HCT116 (cell line): Measurements from ENCODE around the gene LENG9.

Source experiments
- CEBPB ChIP-seq: IDR thresholded peaks from 2 replicates; pipeline ENCODE4 v1.6.1; 2012; ENCODE audit warnings: low read depth
- RAD21 ChIP-seq: IDR thresholded peaks from 2 replicates; pipeline ENCODE4 v1.6.1; 2012; ENCODE audit warnings: low read depth, mild to moderate bottlenecking
- SIN3A ChIP-seq: IDR thresholded peaks from 2 replicates; pipeline ENCODE4 v1.6.1; 2012; ENCODE audit warnings: low read depth
- TF ChIP-seq, protein P1 (sequence below), 3 experiments: fragments of 200-600 bp in 1 of 3; sonication (generic) in 1 of 3; IDR thresholded peaks in 2 of 3; conservative IDR thresholded peaks in 1 of 3; 2 replicates each; pipeline ENCODE4 v1.5.1; 2012 to 2017; ENCODE audit warnings: low read depth in 2 of 3, low read length in 2 of 3, antibody characterized with exemption in 1 of 3, borderline replicate concordance in 1 of 3, control low read depth in 1 of 3, mild to moderate bottlenecking in 1 of 3, mixed read lengths in 1 of 3, mixed run types in 1 of 3, moderate library complexity in 1 of 3; ENCODE audit not compliant: insufficient read depth in 1 of 3
- TF ChIP-seq, protein P2 (sequence below): IDR thresholded peaks from 2 replicates; pipeline ENCODE4 v1.6.1; 2012; ENCODE audit warnings: low read depth
- TF ChIP-seq, protein P3 (sequence below): IDR thresholded peaks from 2 replicates; pipeline ENCODE4 v1.6.1; 2012

DNA sequence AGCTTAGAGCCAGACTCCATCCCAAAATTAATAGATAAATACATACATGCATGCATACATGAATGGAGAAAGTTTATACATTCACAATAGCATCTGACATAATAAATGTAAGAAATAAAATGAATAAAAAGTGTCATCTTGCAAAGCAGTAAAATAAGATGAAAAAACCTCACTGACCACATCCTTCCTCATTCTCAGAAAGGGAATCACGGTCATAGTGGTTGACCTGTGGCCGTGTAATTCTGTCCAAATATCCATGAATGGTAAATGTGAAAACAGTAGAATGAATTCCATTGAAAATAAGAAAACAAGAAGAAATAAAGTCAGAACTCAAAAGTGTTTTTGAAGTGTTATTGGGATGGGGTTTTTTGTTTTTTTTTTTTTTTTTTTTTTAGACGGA is 19.3 kb upstream of the LENG9 start:
- TF ChIP-seq, protein P1, sequence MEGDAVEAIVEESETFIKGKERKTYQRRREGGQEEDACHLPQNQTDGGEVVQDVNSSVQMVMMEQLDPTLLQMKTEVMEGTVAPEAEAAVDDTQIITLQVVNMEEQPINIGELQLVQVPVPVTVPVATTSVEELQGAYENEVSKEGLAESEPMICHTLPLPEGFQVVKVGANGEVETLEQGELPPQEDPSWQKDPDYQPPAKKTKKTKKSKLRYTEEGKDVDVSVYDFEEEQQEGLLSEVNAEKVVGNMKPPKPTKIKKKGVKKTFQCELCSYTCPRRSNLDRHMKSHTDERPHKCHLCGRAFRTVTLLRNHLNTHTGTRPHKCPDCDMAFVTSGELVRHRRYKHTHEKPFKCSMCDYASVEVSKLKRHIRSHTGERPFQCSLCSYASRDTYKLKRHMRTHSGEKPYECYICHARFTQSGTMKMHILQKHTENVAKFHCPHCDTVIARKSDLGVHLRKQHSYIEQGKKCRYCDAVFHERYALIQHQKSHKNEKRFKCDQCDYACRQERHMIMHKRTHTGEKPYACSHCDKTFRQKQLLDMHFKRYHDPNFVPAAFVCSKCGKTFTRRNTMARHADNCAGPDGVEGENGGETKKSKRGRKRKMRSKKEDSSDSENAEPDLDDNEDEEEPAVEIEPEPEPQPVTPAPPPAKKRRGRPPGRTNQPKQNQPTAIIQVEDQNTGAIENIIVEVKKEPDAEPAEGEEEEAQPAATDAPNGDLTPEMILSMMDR (IDR thresholded peaks at IDR 0.05 in 2 of 3, conservative IDR thresholded peaks at IDR 0.05 in 1 of 3; ENCODE audit: borderline replicate concordance in 1 of 3, insufficient read depth in 1 of 3, low read depth in 2 of 3, low read length in 2 of 3), result no peak
- TF ChIP-seq, protein P2, sequence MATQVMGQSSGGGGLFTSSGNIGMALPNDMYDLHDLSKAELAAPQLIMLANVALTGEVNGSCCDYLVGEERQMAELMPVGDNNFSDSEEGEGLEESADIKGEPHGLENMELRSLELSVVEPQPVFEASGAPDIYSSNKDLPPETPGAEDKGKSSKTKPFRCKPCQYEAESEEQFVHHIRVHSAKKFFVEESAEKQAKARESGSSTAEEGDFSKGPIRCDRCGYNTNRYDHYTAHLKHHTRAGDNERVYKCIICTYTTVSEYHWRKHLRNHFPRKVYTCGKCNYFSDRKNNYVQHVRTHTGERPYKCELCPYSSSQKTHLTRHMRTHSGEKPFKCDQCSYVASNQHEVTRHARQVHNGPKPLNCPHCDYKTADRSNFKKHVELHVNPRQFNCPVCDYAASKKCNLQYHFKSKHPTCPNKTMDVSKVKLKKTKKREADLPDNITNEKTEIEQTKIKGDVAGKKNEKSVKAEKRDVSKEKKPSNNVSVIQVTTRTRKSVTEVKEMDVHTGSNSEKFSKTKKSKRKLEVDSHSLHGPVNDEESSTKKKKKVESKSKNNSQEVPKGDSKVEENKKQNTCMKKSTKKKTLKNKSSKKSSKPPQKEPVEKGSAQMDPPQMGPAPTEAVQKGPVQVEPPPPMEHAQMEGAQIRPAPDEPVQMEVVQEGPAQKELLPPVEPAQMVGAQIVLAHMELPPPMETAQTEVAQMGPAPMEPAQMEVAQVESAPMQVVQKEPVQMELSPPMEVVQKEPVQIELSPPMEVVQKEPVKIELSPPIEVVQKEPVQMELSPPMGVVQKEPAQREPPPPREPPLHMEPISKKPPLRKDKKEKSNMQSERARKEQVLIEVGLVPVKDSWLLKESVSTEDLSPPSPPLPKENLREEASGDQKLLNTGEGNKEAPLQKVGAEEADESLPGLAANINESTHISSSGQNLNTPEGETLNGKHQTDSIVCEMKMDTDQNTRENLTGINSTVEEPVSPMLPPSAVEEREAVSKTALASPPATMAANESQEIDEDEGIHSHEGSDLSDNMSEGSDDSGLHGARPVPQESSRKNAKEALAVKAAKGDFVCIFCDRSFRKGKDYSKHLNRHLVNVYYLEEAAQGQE, result no peak
- TF ChIP-seq, protein P3, sequence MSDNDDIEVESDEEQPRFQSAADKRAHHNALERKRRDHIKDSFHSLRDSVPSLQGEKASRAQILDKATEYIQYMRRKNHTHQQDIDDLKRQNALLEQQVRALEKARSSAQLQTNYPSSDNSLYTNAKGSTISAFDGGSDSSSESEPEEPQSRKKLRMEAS, result no peak
- no peak for TF ChIP-seq CEBPB
- TF ChIP-seq SIN3A, result no peak
- TF ChIP-seq RAD21, result no peak
